Measurements from ENCODE around the gene LRCH1. TPM values are rescaled to one million over a fixed set of nuclear protein-coding genes. Genes with fewer than 3 reads are reported as not detected.
A peak's percentile ranks its signal among the peaks of the same experiment; 100 is the strongest.

The LRCH1 gene
- total and polyA plus RNA-seq, 2 of the 13 experiments (the other 11 are each of a cell fraction or from before 2014, with no cell fraction given), result 4.1 to 12.6 TPM

GRCh38 chr13:46553886-46554858 lies 1.2 kb downstream of the LRCH1 start (continued):
- no peak for TF ChIP-seq ZMAT5 (CRISPR knock-in tag; IDR thresholded peaks at IDR 0.05; ENCODE audit: borderline replicate concordance, low read depth)
- TF ChIP-seq SP1 (IDR thresholded peaks at IDR 0.05), result no peak
- TF ChIP-seq SP1 (CRISPR knock-in tag; IDR thresholded peaks at IDR 0.05), result no peak
- no peak for TF ChIP-seq JUND (CRISPR knock-in tag; IDR thresholded peaks at IDR 0.05)
- no peak for TF ChIP-seq KMT2B (CRISPR knock-in tag; IDR thresholded peaks at IDR 0.05)
- 0 out of 2 replicates have a peak, but pooled peaks have one; percentile 30 for TF ChIP-seq CREM (IDR thresholded peaks at IDR 0.05)
- no peak for TF ChIP-seq CREM (CRISPR knock-in tag; IDR thresholded peaks at IDR 0.05)
- no peak for TF ChIP-seq ZFP90 (CRISPR knock-in tag; IDR thresholded peaks at IDR 0.05; ENCODE audit: borderline replicate concordance)
- no peak for TF ChIP-seq HNF4A (CRISPR knock-in tag; IDR thresholded peaks at IDR 0.05)
- TF ChIP-seq ZNF737 (CRISPR knock-in tag; IDR thresholded peaks at IDR 0.05; ENCODE audit: borderline replicate concordance), result no peak
- TF ChIP-seq KDM5B (CRISPR knock-in tag; IDR thresholded peaks at IDR 0.05; ENCODE audit: borderline replicate concordance), result no peak
- TF ChIP-seq NFATC3 (CRISPR knock-in tag; IDR thresholded peaks at IDR 0.05), result no peak
- TF ChIP-seq ZNF710 (CRISPR knock-in tag; IDR thresholded peaks at IDR 0.05; ENCODE audit: borderline replicate concordance), result no peak
- no peak for TF ChIP-seq NFKBIZ (CRISPR knock-in tag; IDR thresholded peaks at IDR 0.05)
- TF ChIP-seq, protein P1, sequence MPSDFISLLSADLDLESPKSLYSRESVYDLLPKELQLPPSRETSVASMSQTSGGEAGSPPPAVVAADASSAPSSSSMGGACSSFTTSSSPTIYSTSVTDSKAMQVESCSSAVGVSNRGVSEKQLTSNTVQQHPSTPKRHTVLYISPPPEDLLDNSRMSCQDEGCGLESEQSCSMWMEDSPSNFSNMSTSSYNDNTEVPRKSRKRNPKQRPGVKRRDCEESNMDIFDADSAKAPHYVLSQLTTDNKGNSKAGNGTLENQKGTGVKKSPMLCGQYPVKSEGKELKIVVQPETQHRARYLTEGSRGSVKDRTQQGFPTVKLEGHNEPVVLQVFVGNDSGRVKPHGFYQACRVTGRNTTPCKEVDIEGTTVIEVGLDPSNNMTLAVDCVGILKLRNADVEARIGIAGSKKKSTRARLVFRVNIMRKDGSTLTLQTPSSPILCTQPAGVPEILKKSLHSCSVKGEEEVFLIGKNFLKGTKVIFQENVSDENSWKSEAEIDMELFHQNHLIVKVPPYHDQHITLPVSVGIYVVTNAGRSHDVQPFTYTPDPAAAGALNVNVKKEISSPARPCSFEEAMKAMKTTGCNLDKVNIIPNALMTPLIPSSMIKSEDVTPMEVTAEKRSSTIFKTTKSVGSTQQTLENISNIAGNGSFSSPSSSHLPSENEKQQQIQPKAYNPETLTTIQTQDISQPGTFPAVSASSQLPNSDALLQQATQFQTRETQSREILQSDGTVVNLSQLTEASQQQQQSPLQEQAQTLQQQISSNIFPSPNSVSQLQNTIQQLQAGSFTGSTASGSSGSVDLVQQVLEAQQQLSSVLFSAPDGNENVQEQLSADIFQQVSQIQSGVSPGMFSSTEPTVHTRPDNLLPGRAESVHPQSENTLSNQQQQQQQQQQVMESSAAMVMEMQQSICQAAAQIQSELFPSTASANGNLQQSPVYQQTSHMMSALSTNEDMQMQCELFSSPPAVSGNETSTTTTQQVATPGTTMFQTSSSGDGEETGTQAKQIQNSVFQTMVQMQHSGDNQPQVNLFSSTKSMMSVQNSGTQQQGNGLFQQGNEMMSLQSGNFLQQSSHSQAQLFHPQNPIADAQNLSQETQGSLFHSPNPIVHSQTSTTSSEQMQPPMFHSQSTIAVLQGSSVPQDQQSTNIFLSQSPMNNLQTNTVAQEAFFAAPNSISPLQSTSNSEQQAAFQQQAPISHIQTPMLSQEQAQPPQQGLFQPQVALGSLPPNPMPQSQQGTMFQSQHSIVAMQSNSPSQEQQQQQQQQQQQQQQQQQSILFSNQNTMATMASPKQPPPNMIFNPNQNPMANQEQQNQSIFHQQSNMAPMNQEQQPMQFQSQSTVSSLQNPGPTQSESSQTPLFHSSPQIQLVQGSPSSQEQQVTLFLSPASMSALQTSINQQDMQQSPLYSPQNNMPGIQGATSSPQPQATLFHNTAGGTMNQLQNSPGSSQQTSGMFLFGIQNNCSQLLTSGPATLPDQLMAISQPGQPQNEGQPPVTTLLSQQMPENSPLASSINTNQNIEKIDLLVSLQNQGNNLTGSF (CRISPR knock-in tag; IDR thresholded peaks at IDR 0.05), result no peak
- no peak for TF ChIP-seq FOXA1 (IDR thresholded peaks at IDR 0.05)
- no peak for TF ChIP-seq FOXA1 (CRISPR knock-in tag; IDR thresholded peaks at IDR 0.05)
- peak; percentile 70; the same call in 1 of the 2 replicates for TF ChIP-seq ZNF558 (CRISPR knock-in tag; IDR thresholded peaks at IDR 0.05; ENCODE audit: borderline replicate concordance)
- TF ChIP-seq ZNF776 (CRISPR knock-in tag; IDR thresholded peaks at IDR 0.05), result 0 out of 2 replicates have a peak, but pooled peaks have one; percentile 33
- TF ChIP-seq SAFB2 (CRISPR knock-in tag; IDR thresholded peaks at IDR 0.05; ENCODE audit: borderline replicate concordance, low read depth), result no peak
- TF ChIP-seq MBD4 (IDR thresholded peaks at IDR 0.05; ENCODE audit: borderline replicate concordance, low read length), result no peak
- TF ChIP-seq ZSCAN21 (CRISPR knock-in tag; IDR thresholded peaks at IDR 0.05; ENCODE audit: borderline replicate concordance), result peak; percentile 88

Data from HepG2 (cell line).